Neuronal stem cell (in vitro differentiated cells): ENCODE data around the gene AP5Z1.
A peak's percentile ranks its signal among the peaks of the same experiment; 100 is the strongest.

Experiments
- DNase-seq: peaks from one replicate; pipeline ENCODE4 v3.0.0-alpha.2; 2013; ENCODE audit warnings: low spot score
- H2AFZ ChIP-seq: one replicate; pipeline ENCODE4 v1.6.1; 2013; ENCODE audit warnings: mild to moderate bottlenecking, low read length, inconsistent platforms
- H2AK5ac ChIP-seq: 2 replicates; pipeline ENCODE4 v1.6.1; 2013; ENCODE audit warnings: low read depth, mild to moderate bottlenecking, inconsistent platforms, low read length, moderate library complexity, mixed read lengths
- H2BK120ac ChIP-seq: 2 replicates; pipeline ENCODE4 v1.6.1; 2013; ENCODE audit warnings: low read depth, mild to moderate bottlenecking, inconsistent platforms, low read length, moderate library complexity, mixed read lengths
- H2BK12ac ChIP-seq: one replicate; pipeline ENCODE4 v1.6.1; 2013; ENCODE audit warnings: low read length, inconsistent platforms
- H2BK15ac ChIP-seq: 2 replicates; pipeline ENCODE4 v1.6.1; 2013; ENCODE audit warnings: mild to moderate bottlenecking, low read length, inconsistent platforms, mixed read lengths
- H2BK5ac ChIP-seq: one replicate; pipeline ENCODE4 v1.6.1; 2013; ENCODE audit warnings: inconsistent platforms, mild to moderate bottlenecking, low read length, moderate library complexity
- H3K14ac ChIP-seq: one replicate; pipeline ENCODE4 v1.6.1; 2013; ENCODE audit warnings: low read length, inconsistent platforms
- H3K18ac ChIP-seq: 2 replicates; pipeline ENCODE4 v1.6.1; 2013; ENCODE audit warnings: low read length, inconsistent platforms
- H3K23ac ChIP-seq: 2 replicates; pipeline ENCODE4 v1.6.1; 2013; ENCODE audit warnings: low read depth, mild to moderate bottlenecking, mixed read lengths, low read length, inconsistent platforms; ENCODE audit not compliant: poor library complexity
- H3K27ac ChIP-seq: replicated peaks from 3 replicates; pipeline ENCODE4 v1.5.1; 2013; ENCODE audit warnings: low read length, inconsistent platforms
- H3K27me3 ChIP-seq, 3 experiments: 2 replicates each; pipeline ENCODE4 v1.6.1; 2013; ENCODE audit warnings: low read length in 3 of 3, mild to moderate bottlenecking in 2 of 3, inconsistent platforms in 1 of 3, low read depth in 1 of 3, mixed read lengths in 1 of 3, moderate library complexity in 1 of 3; ENCODE audit not compliant: control insufficient read depth in 3 of 3, insufficient read depth in 3 of 3
- H3K36me3 ChIP-seq, 2 donors: replicated peaks in 1 of 2; 2 replicates each; pipeline ENCODE4 v1.6.1; 2013; ENCODE audit warnings: low read length in 2 of 2; ENCODE audit not compliant: control insufficient read depth in 2 of 2, insufficient read depth in 2 of 2
- H3K4ac ChIP-seq: 2 replicates; pipeline ENCODE4 v1.6.1; 2013; ENCODE audit warnings: inconsistent platforms, mild to moderate bottlenecking, low read length, moderate library complexity
- H3K4me1 ChIP-seq, 2 donors: 1 replicate in 1 of 2; 2 replicates in 1 of 2; pipeline ENCODE4 v1.6.1; 2013; ENCODE audit warnings: low read length in 2 of 2, low read depth in 1 of 2; ENCODE audit not compliant: control insufficient read depth in 2 of 2, insufficient read depth in 1 of 2
- H3K4me2 ChIP-seq: one replicate; pipeline ENCODE4 v1.6.1; 2013; ENCODE audit warnings: mild to moderate bottlenecking, low read length, inconsistent platforms; ENCODE audit not compliant: insufficient read depth, poor library complexity, severe bottlenecking
- H3K4me3 ChIP-seq, 2 donors: 2 replicates each; pipeline ENCODE4 v1.5.1; 2013; ENCODE audit warnings: low read length in 2 of 2, mild to moderate bottlenecking in 2 of 2, inconsistent platforms in 1 of 2, moderate library complexity in 1 of 2
- H3K79me1 ChIP-seq: one replicate; pipeline ENCODE4 v1.6.1; 2013; ENCODE audit warnings: low read depth, mild to moderate bottlenecking, inconsistent platforms, low read length, moderate library complexity
- H3K9ac ChIP-seq: one replicate; pipeline ENCODE4 v1.6.1; 2013; ENCODE audit warnings: mild to moderate bottlenecking, low read depth, low read length, inconsistent platforms; ENCODE audit not compliant: poor library complexity
- H3K9me3 ChIP-seq, 2 donors: replicated peaks in 1 of 2; 2 replicates each; pipeline versions ENCODE3 to v1.6.1; 2013; ENCODE audit warnings: low read length in 2 of 2, mild to moderate bottlenecking in 2 of 2, inconsistent platforms in 1 of 2, low read depth in 1 of 2, mixed read lengths in 1 of 2, moderate library complexity in 1 of 2; ENCODE audit not compliant: control insufficient read depth in 2 of 2, insufficient read depth in 1 of 2
- H4K8ac ChIP-seq: one replicate; pipeline ENCODE4 v1.6.1; 2013; ENCODE audit warnings: low read depth, mild to moderate bottlenecking, inconsistent platforms, low read length, moderate library complexity
- H4K91ac ChIP-seq: one replicate; pipeline ENCODE4 v1.6.1; 2013; ENCODE audit warnings: low read length, low read depth, mild to moderate bottlenecking, inconsistent platforms; ENCODE audit not compliant: poor library complexity
- WGBS, 2 donors: extraction: QIAGEN DNeasy Blood & Tissue Kit; methylation state at CpG; one replicate each; pipeline ENCODE4 v1.1.7; 2013; ENCODE audit warnings: missing lambda C conversion rate in 2 of 2, mixed read lengths in 1 of 2; ENCODE audit not compliant: insufficient read length in 2 of 2, insufficient replicate concordance in 1 of 2; ENCODE audit errors: extremely low coverage in 2 of 2; 5-methylcytosine and 5-hydroxymethylcytosine counted together

The AP5Z1 gene

GRCh38 chr7:4783762-4784351 is 8.4 kb downstream of the AP5Z1 start:
- Histone ChIP-seq H2AK5ac (no peak overlapping the region), H2AFZ (no peak overlapping the region), H4K91ac (no peak overlapping the region), H3K79me1 (peaks cover 7% of the 10 kb centered on the region), H3K27ac (no peak overlapping the region), H3K23ac (peak overlapping the region; percentile 12), H2BK120ac (no peak overlapping the region), H3K36me3 (peaks cover 16 to 66% of the 10 kb centered on the region in 2 donors), H3K4ac (no peak overlapping the region), H3K18ac (no peak overlapping the region), H2BK12ac (no peak overlapping the region), H3K14ac (no peak overlapping the region), H4K8ac (no peak overlapping the region), H3K4me2 (no peak overlapping the region), H3K4me3 (no peak overlapping the region), H3K9me3 (no peaks in the 10 kb centered on the region), H2BK15ac (no peak overlapping the region), H3K9ac (no peak overlapping the region), H2BK5ac (peak overlapping the region; percentile 39), H3K27me3 (no peaks in the 10 kb centered on the region), H3K4me1 (no peaks in the 10 kb centered on the region)
- no peak for DNase-seq
- whole genome bisulfite sequencing, 2 donors = no CpG with 5 or more reads among the region's 40 CpGs

GRCh38 chr7:4784799-4785198 is 9.4 kb downstream of the AP5Z1 start:
- no peak overlapping the region for H3K4ac ChIP-seq
- H3K23ac ChIP-seq = peak overlapping the region; percentile 31
- H4K8ac ChIP-seq = no peak overlapping the region
- no peak overlapping the region for H2AK5ac ChIP-seq
- H4K91ac ChIP-seq = no peak overlapping the region
- no peaks in the 10 kb centered on the region for H3K4me1 ChIP-seq
- DNase-seq = no peak
- H2BK15ac ChIP-seq = no peak overlapping the region
- H3K27ac ChIP-seq = no peak overlapping the region
- H2AFZ ChIP-seq = no peak overlapping the region
- H3K14ac ChIP-seq = no peak overlapping the region
- no peaks in the 10 kb centered on the region for H3K9me3 ChIP-seq
- H3K79me1 ChIP-seq = peaks cover 7% of the 10 kb centered on the region
- H3K18ac ChIP-seq = no peak overlapping the region
- peak overlapping the region; percentile 11 for H3K4me2 ChIP-seq
- H3K4me3 ChIP-seq = no peak overlapping the region
- no peak overlapping the region for H2BK12ac ChIP-seq
- H3K27me3 ChIP-seq = no peaks in the 10 kb centered on the region
- H2BK5ac ChIP-seq = no peak overlapping the region
- peaks cover 16 to 66% of the 10 kb centered on the region in 2 donors for H3K36me3 ChIP-seq
- no CpG with 5 or more reads among the region's 19 CpGs for WGBS, 2 donors
- H3K9ac ChIP-seq = no peak overlapping the region
- H2BK120ac ChIP-seq = no peak overlapping the region

- H3K9ac ChIP-seq = no peak overlapping the region
- no peak overlapping the region for H3K14ac ChIP-seq
- DNase-seq = no peak
- no peak overlapping the region for H3K18ac ChIP-seq
- H3K4ac ChIP-seq = no peak overlapping the region
- H2BK120ac ChIP-seq = no peak overlapping the region
- no peak overlapping the region for H2BK15ac ChIP-seq
- H2BK5ac ChIP-seq = no peak overlapping the region
- no peak overlapping the region for H3K4me2 ChIP-seq
- H2BK12ac ChIP-seq = no peak overlapping the region
- peaks cover 18 to 71% of the 10 kb centered on the region in 2 donors for H3K36me3 ChIP-seq
- no peaks in the 10 kb centered on the region for H3K27me3 ChIP-seq
- peaks cover 7% of the 10 kb centered on the region for H3K79me1 ChIP-seq
- H3K4me3 ChIP-seq = no peak overlapping the region
- no CpG with 5 or more reads among the region's 20 CpGs for WGBS, 2 donors
- H4K91ac ChIP-seq = no peak overlapping the region
- no peaks in the 10 kb centered on the region for H3K4me1 ChIP-seq
- H4K8ac ChIP-seq = no peak overlapping the region
- H2AK5ac ChIP-seq = no peak overlapping the region
- no peak overlapping the region for H3K27ac ChIP-seq
- no peak overlapping the region for H2AFZ ChIP-seq
- no peak overlapping the region for H3K23ac ChIP-seq
- H3K9me3 ChIP-seq = no peaks in the 10 kb centered on the region
Measured at GRCh38 chr7:4785371-4785770, 9.9 kb downstream of the AP5Z1 start.

GRCh38 chr7:4786015-4786414 is 10.6 kb downstream of the AP5Z1 start:
- Histone ChIP-seq H2BK15ac (no peak overlapping the region), H2AFZ (no peak overlapping the region), H3K4me2 (no peak overlapping the region), H3K4me1 (no peaks in the 10 kb centered on the region), H3K79me1 (peaks cover 7% of the 10 kb centered on the region), H2BK5ac (no peak overlapping the region), H2BK120ac (no peak overlapping the region), H3K27me3 (no peaks in the 10 kb centered on the region), H3K9ac (no peak overlapping the region), H3K27ac (no peak overlapping the region), H2AK5ac (no peak overlapping the region), H3K4ac (no peak overlapping the region), H3K23ac (no peak overlapping the region), H4K8ac (no peak overlapping the region), H3K18ac (no peak overlapping the region), H3K14ac (no peak overlapping the region), H4K91ac (no peak overlapping the region), H3K4me3 (no peak overlapping the region), H2BK12ac (no peak overlapping the region), H3K36me3 (peaks cover 18 to 72% of the 10 kb centered on the region in 2 donors), H3K9me3 (no peaks in the 10 kb centered on the region)
- no peak for DNase-seq
- WGBS, 2 donors = no CpG with 5 or more reads among the region's 17 CpGs
